ENCODE measurements around the gene MINDY4.

MINDY4 gene

GRCh38 chr7:30877015-30877769 lies 106.0 kb downstream of the MINDY4 start:
- no peak for DNase-seq (ENCODE audit: low read depth in 3 of 3)

- DNase-seq (ENCODE audit: low read depth in 3 of 3), result no peak
Observed at GRCh38 chr7:30877993-30878392, 106.8 kb downstream of the MINDY4 start.

- DNase-seq (ENCODE audit: low read depth in 3 of 3), result no peak
Observed at GRCh38 chr7:30879139-30880124, 108.2 kb downstream of the MINDY4 start.

GRCh38 chr7:30880125-30880720 lies 109.0 kb downstream of the MINDY4 start:
- DNase-seq (ENCODE audit: low read depth in 3 of 3), result no peak

- no peak for DNase-seq (ENCODE audit: low read depth in 3 of 3)
Observed at GRCh38 chr7:30880941-30881340, 109.7 kb downstream of the MINDY4 start.

GRCh38 chr7:30881448-30881847 lies 110.2 kb downstream of the MINDY4 start:
- no peak for DNase-seq (ENCODE audit: low read depth in 3 of 3)

GRCh38 chr7:30884881-30885280 lies 113.7 kb downstream of the MINDY4 start:
- DNase-seq (ENCODE audit: low read depth in 3 of 3), result no peak

GRCh38 chr7:30886608-30887011 lies 115.4 kb downstream of the MINDY4 start:
- DNase-seq (ENCODE audit: low read depth in 3 of 3), result no peak

- DNase-seq (ENCODE audit: low read depth in 3 of 3), result no peak
Observed at GRCh38 chr7:30887464-30887872, 116.3 kb downstream of the MINDY4 start.

GRCh38 chr7:30888747-30889146 lies 117.5 kb downstream of the MINDY4 start:
- no peak for DNase-seq (ENCODE audit: low read depth in 3 of 3)

GRCh38 chr7:30890226-30890625 lies 119.0 kb downstream of the MINDY4 start:
- no peak for DNase-seq (ENCODE audit: low read depth in 3 of 3)

- DNase-seq (ENCODE audit: low read depth in 3 of 3), result no peak
Observed at GRCh38 chr7:30893357-30893756, 122.1 kb downstream of the MINDY4 start.

- DNase-seq (ENCODE audit: low read depth in 3 of 3), result no peak
Observed at GRCh38 chr7:30894009-30894408, 122.8 kb downstream of the MINDY4 start.

GRCh38 chr7:30894866-30895605 lies 123.8 kb downstream of the MINDY4 start:
- DNase-seq (ENCODE audit: low read depth in 3 of 3), result no peak

GRCh38 chr7:30896036-30896435 lies 124.8 kb downstream of the MINDY4 start:
- no peak for DNase-seq (ENCODE audit: low read depth in 3 of 3)

- DNase-seq (ENCODE audit: low read depth in 3 of 3), result no peak
Observed at GRCh38 chr7:30896783-30897637, 125.8 kb downstream of the MINDY4 start.

GRCh38 chr7:30897770-30898169 lies 126.6 kb downstream of the MINDY4 start:
- no peak for DNase-seq (ENCODE audit: low read depth in 3 of 3)

- DNase-seq (ENCODE audit: low read depth in 3 of 3), result no peak
Observed at GRCh38 chr7:30898411-30898810, 127.2 kb downstream of the MINDY4 start.

- no peak for DNase-seq (ENCODE audit: low read depth in 3 of 3)
Observed at GRCh38 chr7:30899066-30899465, 127.8 kb downstream of the MINDY4 start.

- DNase-seq (ENCODE audit: low read depth in 3 of 3), result no peak
Observed at GRCh38 chr7:30899630-30900029, 128.4 kb downstream of the MINDY4 start.

GRCh38 chr7:30900053-30900452 lies 128.8 kb downstream of the MINDY4 start:
- no peak for DNase-seq (ENCODE audit: low read depth in 3 of 3)
